GM21576 (cell line): Measurements from ENCODE around the gene C16orf96.
A peak's percentile ranks its signal among the peaks of the same experiment; 100 is the strongest.

Source experiments
- ATAC-seq: cut with Tn5 transposase; IDR thresholded peaks from one replicate; pipeline ENCODE4 v1.9.1; 2021; ENCODE audit warnings: mild to moderate bottlenecking, moderate library complexity; ENCODE audit not compliant: unreplicated experiment

C16orf96 gene

DNA sequence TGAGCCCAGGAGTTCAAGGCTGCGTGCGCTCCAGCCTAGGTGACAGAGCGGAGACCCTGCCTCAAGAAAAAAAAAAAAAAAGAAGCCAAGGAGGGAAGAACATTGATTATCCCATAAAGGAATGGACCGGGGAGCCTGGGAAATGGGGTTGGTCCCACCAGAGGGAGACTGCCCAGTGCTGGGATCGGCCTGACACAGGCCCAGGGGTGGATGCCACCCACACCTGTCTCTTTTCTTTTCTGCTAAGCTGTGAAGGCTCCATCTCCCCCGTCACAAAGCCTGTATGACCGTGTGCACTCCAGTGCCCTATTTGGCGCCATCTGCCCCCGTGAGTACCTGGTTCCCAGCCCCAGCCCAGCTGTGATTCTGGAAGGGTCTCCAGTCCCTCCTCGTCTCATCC lies 42.9 kb downstream of the C16orf96 start:
- ATAC-seq, result no peak

DNA sequence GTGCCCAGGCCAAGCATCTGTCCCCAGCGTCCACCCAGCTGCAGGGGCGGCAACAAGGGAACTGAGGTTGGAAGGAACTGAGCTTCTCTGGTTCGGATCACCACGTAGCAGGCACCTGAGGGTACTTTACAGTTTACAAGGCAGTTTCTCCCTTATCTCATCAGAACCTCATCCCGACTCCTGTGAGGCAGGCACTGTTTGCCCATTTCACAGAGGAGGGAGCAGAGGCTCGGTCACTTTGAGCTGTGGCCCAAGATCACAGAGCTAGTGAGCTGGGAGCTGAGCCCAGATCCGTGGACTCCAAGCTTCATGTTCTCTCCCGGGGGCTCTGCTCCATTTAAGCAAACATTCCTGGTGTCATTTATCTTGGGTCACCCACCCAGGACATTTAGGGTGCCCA lies 43.4 kb downstream of the C16orf96 start:
- ATAC-seq, result no peak

DNA sequence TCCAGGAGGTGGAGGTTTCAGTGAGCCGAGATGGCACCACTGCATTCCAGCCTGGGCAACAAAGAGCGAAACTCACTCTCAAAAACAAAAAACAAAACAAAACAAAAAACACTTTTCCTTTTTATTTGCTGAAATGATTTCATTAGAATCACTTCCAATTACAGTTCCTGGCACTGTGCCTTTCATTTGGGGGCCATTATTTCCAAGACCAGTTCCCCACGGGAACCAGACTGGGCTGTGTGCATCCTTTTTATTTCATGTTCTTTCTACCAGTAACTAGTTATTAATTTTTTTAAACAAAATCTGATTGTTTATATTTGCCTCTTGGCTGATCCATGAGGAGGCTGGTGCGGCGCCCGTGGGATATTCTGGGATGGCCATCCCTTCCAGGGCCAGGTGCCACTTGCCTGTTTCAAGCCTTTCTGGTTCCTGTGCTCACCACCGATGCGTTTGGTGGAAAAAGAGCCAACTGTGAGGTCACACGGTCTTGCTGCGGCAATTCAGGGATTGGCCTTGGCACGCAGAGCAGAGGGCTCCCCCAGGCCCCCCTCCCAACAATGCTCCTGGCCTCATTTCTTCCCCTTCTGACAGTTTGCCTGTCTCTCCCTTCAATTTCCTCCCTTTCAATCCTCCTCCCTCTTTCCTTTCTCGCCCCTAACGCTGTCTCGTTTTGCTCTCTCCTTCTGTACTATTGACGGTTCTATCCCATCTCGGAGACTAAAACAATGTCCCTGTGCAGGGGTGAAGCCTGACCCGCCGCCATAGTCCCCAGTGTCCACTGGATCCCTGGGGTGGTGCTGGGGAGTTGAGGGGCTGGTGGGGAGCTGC lies 45.1 kb downstream of the C16orf96 start:
- no peak for ATAC-seq

DNA sequence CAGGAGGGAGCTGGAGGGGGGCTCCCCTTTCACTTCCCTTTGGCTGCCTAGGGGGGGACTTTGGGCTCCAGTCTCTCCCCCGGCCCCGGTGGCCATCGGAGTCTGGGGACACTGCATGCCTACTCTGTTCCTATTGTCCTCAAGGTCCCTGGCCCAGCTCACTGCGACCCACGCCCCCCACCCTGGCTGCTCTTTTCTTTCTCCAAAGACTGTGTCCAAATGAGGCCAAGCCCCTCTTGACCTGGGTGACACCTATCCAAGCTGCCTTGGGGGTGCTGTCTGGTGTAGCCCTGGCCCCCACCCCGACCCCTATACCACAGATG lies 45.7 kb downstream of the C16orf96 start:
- ATAC-seq, result no peak

DNA sequence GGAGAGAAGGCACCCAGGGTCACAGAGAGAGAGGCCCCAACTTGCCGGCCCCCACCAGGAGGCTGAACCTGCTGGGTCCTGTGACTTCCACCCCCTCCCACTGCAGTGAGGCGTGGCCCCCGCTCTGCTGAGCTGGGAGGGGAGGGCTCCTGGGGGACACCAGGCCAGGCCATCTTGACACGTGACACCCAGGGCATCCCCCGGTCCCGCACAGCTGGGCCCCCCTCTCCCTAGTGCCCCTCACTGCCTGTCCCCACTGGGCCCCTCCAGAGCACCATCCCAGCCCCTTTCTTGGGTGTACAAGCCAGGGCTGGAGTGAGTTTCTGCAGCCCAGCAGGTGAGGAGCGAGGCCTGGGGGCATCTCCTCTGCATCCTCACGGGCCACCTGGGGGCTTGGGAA lies 46.2 kb downstream of the C16orf96 start:
- ATAC-seq, result no peak

DNA sequence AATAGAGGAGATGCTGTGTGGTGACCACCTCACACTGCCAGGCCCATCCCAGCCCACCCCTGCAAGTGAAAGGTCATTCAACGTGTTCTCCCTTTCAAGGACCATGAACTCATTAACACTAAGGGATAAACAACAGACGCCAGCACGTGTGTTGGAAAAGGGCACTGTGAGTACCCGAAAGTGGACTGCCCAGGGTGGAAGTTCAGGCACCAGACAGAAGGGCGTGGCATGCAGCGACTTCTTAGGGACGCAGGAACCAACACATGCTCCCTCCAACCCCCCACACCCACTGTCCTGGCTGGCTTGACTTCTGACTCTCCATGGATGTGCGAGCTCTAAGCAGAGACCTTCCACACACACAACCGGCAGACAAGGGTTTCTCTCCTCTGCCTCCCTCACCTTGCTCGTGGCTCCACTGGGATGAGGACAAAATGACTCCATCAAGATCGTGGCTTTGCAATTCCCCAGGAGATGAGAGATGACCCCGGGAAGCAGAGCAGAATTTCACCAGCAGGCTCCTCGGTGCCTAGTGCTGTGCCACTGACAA lies 47.6 kb downstream of the C16orf96 start:
- ATAC-seq, result no peak

DNA sequence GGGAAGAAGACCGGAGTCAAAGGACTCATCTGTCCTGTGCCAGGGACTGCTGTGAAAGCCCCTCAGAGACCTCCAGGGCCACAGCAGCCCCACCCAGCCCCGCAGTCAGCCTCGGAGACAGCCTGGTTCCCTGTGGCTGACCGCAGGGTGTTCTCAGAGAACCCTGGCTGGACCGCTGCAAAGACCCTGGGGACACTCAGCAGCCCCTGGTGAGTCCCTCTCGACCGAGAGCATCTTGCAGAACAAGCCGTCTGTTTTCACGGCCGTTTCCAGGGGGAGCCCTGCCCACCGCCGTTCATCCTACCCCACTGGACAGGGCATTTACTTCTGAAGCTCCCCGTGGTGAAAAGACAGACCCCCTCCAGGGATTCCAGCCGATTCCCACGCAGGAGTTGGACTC lies 48.3 kb downstream of the C16orf96 start:
- no peak for ATAC-seq

DNA sequence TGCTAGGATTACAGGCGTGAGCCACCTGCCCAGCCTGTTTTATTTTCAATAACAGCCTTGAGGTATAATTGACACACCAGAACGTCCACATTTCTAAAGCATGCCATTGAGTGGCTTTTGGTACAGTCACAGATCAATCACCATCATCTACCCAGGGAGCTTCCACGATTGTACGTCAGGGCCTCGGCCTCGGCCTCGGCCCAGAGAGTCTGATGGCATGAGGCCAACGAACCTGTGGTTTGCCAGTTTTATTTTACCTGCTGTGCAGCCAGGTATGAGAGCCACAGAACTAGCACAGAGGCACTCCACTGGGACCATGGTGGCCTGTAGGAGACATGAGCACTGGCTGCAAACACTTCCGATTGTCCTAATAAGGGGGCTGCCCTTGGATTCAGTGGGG lies 50.2 kb downstream of the C16orf96 start:
- no peak for ATAC-seq

DNA sequence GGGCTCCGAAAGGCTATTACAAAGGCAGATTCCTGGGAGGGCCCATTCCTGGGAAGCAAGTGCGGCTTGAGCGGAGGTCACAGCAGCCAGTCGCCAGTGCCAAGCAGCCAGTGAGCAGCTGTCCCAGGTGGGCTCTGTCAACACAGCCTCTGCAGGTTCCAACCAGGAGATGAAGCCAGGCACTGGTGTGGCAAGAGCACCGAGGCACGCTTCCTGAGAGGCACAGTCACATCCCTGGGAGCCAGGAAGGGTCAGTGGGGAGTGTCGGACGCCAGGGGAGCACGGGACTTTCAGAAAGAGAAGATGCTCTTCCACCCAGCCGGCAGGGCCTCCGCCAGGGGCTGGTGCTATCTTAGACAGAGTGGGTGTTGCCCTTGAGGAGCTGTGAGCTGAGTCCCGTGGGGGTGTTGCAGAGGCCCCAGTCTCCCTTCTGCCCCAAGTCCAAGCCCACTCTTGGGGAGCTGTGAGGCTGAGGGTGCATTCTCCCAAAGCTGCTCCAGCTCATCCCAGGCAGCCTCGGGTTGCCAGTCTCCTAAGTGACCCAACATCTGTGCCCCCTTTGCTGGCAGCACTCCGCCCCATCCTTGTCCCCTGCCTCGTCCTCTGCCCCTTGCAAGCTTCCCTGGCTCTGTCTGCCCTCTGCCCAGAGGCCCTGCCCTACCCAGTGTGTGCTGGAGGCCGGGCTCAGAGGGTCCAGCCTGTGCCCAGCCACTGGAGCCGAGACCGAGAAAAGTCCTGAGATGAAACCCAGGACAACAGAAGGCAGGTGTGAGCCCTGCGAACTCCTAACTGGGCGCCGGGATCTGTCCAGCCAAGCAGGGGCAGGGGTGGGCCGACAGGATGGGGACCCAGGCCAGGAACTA lies 51.9 kb downstream of the C16orf96 start:
- ATAC-seq, result no peak

DNA sequence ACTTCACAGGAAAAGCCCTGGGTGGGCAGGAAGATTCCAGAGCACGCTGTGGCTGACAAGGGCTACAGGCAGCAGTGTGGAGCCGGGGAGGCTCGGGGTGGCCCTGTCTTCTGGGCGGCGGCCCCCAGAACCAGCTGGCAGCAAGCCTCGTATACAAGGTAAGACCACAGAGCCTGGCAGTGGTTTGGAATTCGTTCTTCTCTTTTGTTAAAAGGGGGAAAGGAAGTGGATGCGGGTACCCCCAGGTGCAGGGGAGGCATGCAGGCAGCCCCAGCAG lies 52.5 kb downstream of the C16orf96 start:
- ATAC-seq, result no peak

DNA sequence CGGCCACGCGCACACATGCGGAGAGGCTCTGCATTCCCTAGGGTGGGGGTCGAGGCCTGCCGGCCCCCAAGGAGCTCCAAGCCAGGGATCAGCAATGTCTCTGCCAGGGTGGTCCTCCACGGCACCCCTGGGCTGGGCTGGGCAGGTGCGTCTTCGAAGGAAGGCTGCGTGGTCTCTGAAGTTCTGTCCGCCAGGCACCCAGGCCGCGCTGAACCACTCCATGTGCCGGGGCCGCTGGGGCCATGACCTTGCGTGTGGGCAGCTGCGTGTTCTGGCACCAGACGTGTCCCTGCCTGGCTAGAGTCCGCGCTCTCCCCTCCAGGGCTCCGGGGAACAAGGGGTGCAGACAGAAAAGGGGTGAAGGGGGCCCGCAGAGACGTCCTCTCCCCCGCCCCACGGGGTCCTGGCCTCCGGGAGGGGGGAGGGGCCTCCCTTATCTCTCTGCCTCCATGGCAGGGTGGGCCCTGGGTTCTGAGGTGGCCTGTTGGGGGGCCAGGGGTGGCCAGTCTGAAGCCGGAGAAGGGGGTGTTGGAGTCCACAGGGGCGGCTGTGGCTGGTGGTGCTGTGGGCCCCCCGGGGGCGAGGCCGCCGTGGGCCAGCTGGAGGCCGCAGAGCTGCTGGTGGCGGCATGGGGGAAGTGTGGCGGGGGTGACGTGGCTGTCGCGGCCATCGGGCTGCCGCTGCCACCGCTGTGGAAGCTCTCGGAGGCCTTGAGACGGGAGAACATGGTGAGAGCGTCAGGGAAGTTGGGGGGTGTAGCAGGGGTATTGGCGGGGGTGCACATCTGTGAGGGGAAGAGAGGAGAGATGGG lies 53.3 kb downstream of the C16orf96 start:
- ATAC-seq, result no peak

DNA sequence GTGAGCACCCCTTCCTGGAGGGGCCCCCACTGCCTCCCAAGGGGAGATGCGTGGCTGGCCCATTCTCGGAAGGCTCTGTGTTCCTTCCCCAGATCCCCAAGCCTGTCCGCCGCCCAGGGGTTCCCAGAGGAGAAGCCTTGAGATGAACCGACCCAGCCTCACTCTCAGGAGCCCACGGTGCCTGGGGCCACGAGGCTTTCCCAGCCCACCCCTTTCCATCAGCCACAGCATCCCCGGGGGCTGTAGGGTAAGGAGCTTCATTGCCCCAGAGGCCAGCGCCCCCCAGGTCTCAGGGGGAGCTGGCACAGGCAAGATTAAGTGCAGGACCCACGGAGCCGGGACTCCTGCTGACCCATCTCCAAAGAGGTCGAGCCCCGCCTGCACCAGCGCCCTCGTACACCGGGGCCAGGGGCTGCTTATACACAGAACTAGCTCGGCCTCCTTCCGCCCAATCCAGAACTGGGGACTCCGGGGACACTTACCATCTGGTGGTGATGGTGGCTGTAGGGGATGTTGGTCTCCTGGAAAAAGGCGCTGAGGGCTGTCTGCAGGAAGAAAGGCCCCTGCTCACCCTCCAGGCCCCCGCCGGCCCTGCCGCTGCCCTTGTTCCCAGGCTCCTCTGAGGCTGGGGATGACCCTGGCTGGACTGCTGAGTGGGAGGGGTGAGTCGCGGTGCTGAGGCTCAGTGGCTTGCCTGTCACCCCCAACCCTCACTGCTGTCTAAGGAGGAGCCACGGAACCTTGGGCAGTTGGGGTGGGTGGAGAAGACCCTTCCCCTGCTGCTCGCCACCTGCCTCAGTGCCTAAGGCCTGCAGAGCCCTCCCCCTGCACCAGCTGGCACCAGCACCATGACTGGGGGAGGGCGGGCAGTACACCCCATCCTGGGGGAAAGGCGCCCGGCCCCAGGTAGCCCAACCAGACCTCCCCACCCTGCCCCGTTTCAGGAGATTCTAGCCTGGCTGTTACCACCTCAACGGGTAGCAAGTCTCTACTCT lies 54.2 kb downstream of the C16orf96 start:
- no peak for ATAC-seq

DNA sequence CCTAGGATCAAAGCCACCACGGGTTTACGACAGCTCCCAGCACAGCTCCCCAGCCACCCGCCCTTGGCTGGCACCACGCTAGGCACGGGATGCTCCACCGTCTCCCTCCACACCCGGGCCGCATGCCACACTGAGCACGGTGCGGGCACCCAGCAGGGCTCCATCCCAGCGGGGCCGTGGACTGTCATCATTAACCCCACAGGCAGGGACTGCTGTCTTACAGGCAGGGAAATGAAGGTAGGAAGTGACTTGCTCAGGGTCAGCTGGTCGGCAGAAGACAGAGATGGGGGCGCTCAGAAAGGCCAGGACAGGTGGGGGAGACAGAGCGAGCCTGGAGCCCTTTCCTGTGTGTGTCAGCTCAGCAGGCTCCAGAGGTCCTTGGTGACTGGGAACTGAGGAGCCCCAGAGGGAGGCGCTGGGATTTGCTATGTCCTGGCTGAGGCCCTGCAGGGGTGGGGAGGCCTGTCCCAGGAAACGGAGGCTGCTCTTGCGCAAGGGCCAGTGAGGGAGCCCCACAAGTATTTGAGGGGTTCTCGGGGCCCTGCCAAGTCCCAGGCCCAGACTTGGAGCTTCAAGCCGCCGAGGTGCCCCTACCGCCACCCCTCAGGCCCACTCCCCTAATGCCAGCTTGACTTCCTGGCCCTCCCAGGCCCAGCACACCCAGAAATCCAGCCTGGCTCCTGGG lies 55.3 kb downstream of the C16orf96 start:
- ATAC-seq, result no peak

DNA sequence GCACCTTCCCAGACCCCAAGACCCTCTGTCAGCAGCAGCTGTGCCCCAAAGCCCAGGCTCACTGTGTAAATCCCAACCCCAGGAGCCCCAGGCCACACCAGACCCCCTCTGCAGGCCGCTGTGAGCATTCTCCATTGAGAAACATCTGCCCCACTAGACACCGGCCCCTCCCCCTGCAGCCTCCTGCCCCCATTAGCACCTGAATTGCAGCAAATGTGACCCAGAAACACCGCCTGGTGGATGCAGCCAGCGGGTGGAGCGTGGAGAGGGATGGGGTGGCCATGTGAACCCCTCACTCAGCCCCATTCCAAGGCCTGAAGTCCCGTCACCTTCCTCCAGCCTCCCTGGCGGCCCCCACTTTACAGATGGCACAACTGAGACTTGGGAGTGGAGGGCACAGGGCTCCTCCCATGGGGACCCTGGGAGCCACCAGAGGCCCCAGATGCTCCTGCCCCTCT lies 56.4 kb downstream of the C16orf96 start:
- no peak for ATAC-seq

DNA sequence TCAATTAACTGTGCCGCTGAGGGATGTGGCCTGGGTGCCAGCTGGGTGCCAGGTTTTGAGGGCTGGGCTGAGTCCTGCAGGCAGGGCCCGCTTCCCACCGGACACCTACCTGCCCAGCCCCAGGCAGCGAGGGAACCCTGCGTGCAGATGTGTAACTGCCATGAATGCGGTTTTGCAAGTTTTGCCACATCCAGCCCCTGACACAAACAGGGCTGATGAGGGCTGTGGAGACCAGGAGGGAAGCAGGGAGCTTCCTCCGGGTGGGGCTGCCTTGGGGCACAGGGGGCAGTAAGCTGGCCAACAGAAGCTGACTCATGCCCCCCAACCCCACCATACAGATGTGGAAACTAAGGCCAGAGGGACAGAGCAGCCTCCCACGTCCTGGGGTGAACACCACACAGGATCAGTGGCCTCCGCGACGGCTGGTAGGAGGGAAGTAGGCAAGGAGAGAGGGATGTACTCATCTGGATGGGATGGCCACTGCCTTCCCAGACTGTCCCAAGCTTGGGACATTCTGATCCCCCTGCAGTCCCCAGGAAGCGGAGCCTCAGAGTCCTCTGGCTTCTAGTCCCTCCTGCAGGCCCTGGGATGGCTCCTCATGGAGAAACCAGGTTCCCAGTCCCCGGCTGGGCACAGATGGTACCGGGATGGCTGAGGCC lies 57.0 kb downstream of the C16orf96 start:
- no peak for ATAC-seq

DNA sequence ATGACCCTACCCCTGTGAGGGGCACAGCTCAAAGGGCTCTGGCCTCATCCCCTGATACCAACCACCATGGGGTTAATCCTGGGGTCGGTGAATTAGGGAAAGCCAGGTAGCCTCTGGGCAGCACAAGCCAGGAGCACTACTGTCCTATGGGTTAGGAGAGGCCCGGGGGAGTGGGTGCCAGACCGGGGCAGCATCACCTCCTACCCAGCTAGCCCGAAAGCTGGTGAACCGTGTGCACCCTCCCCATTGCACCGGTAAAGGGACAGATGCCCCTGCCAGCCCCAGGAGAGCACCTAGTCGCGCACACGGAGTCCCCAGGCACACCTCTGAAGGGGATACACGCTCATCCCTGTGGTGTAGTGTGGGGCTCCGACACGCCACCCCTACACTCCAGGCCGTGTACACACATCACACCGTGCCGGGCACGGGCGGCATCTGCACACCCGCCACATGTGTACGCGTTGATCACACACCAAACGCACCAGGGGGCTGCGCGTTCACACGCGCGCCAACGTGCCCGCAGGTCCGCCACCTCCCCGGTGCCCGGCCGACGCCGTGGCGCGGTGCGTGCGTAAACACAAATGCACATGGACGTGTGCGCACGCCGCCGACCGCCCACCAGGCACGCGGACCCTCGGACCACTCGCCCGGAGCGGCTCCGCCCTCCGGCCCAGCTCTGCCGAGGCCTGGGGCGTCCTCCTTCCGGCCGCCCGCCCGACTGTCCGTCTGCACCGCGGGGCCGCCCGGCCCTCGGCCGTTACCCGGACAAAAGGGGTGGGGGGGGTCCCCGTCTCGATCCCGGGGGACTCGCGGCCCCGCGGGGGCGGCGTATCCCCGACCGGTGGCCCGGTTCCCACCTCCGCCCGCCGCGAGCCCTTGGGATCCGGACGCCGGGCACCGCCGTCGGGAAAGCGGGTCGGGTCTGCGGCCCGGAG lies 57.8 kb downstream of the C16orf96 start:
- ATAC-seq, result no peak

DNA sequence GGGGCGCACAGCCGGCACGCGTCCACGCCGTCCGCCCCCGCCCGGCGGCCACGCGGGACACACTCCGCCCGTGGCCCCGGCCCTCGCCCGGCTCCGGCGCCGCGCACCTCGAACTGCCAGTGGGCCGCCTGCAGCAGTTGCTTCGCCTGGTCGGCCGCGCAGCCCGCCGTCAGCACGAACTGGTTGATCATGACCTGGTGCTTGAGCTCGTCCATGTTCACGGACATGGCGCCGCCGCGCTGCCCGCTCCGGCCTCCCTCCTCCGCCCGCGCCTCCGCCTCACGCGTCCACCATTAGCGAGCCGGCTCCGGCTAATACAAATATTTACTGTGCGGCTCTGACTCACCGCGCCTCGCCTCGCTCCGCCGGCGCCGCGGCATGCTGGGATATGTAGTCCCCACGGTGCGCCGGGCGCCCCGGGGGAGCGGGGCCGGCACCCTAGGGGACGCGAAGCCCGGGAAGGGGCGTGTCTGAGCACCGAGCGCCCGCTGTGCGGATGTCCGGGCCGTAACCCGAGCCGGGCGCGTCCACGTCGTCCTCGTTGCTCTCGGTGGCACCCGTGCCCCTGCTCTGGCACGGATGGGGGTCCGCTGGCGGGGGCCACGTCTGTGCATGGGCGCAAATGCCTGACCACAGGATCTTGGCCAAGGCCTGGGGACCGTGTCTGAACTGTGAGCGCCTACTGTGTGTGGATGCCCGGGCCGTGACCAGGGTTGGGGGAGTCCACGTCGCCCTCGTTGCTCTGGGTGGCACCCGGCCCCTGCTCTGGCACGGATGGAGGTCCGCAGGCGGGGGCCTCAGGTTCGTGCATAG lies 58.6 kb downstream of the C16orf96 start, which contains the start of gene UBALD1:
Gene UBALD1 (minus strand): TSS at position 318 of the 813 bp plus-strand sequence. CDS start 91 bp downstream, at position 227.
- peak; percentile 47 for ATAC-seq
